ENCODE data around the gene ACAP2.

- TF ChIP-seq GATA2 (IDR thresholded peaks at IDR 0.05; ENCODE audit: low read depth, low read length) (no peak), GATA3 (IDR thresholded peaks at IDR 0.05; ENCODE audit: low read depth, low read length) (no peak)
These were observed 157.4 kb downstream of the ACAP2 start for GRCh38 chr3:195285372-195285771.

All from SH-SY5Y (cell line).